Measurements from ENCODE around the gene COPB2.

The COPB2 gene

DNA sequence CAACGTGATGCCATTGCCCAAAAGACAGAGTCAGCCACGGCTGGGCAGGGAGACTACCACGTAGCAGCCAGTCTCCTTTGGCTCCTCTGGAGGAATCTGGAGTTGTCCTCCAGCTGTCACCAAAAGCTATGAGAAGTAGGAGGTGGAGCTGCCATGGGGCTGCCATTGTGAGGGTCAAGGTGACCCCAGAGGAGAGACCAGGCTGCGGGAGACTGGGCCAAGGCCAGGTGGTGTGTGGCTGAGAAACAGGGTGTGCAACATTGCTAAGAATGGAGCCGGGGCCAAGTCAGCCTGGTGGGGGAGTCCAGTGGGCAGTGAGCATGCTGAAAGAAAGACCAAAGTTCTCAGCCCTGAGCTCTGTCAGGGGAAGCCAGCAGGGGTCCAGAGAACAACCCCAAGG lies 75.5 kb downstream of the COPB2 start:
- Histone ChIP-seq H2AFZ (ENCODE audit: low read length) (no peak overlapping the region), H2BK120ac (ENCODE audit: low read depth, low read length) (no peak overlapping the region), H2AK5ac (ENCODE audit: low read depth, low read length) (no peak overlapping the region), H3K4me1 (ENCODE audit: control insufficient read depth in 2 of 2, insufficient read depth in 1 of 2, low read depth in 1 of 2, low read length in 2 of 2) (peaks cover 5 to 8% of the 10 kb centered on the region in 2 donors), H3K36me3 (replicated peaks in 1 of 2; ENCODE audit: control insufficient read depth in 2 of 2, insufficient read depth in 2 of 2, low read length in 2 of 2) (no peaks in the 10 kb centered on the region), H3K9ac (ENCODE audit: low read depth, low read length, poor library complexity) (no peak overlapping the region), H2BK5ac (ENCODE audit: low read length) (no peak overlapping the region), H3K14ac (ENCODE audit: low read length) (no peak overlapping the region), H3K4me2 (ENCODE audit: insufficient read depth, low read length, poor library complexity, severe bottlenecking) (no peak overlapping the region), H3K4me3 (ENCODE audit: low read length in 2 of 2) (no peak overlapping the region), H2BK12ac (ENCODE audit: low read length) (no peak overlapping the region), H4K91ac (ENCODE audit: low read depth, low read length, poor library complexity) (no peak overlapping the region), H2BK15ac (ENCODE audit: low read length) (no peak overlapping the region), H3K27ac (replicated peaks; ENCODE audit: low read length) (no peak overlapping the region), H3K9me3 (replicated peaks in 1 of 2; ENCODE audit: control insufficient read depth in 2 of 2, insufficient read depth in 1 of 2, low read depth in 1 of 2, low read length in 2 of 2) (no peaks in the 10 kb centered on the region), H3K79me1 (ENCODE audit: low read depth, low read length) (no peaks in the 10 kb centered on the region), H3K23ac (ENCODE audit: low read depth, low read length, poor library complexity) (no peak overlapping the region), H3K4ac (ENCODE audit: low read length) (no peak overlapping the region), H4K8ac (ENCODE audit: low read depth, low read length) (no peak overlapping the region), H3K27me3 (ENCODE audit: control insufficient read depth in 3 of 3, insufficient read depth in 3 of 3, low read depth in 1 of 3, low read length in 3 of 3) (no peaks in the 10 kb centered on the region), H3K18ac (ENCODE audit: low read length) (no peak overlapping the region)
- no CpG with 5 or more reads among the region's 5 CpGs for WGBS, 2 donors (ENCODE audit: extremely low coverage in 2 of 2, insufficient read length in 2 of 2, insufficient replicate concordance in 1 of 2)
- no peak for DNase-seq (ENCODE audit: low spot score)

DNA sequence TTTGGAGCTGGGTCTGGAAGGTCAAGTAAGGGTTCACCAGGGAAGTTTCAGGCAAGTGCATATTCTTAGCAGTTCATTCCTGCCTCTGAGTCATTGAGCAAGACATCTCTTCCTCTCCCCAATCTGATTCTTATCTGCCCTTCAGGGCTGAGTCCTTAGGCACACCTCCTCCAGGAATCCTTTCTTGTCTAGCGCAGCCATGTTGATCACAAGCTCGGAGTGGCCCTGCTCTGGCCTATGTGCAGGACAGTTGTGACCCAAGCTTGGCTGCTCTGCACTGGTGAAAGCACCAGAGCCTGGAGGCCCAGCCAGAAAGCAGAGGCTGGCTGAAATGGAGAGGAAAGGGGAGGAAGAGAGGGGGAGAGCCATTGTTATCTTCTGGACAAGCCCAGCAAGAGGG lies 76.5 kb downstream of the COPB2 start:
- H3K18ac ChIP-seq (ENCODE audit: low read length), result no peak overlapping the region
- H4K91ac ChIP-seq (ENCODE audit: low read depth, low read length, poor library complexity), result no peak overlapping the region
- no peak overlapping the region for H2BK5ac ChIP-seq (ENCODE audit: low read length)
- H3K23ac ChIP-seq (ENCODE audit: low read depth, low read length, poor library complexity), result no peak overlapping the region
- no peak overlapping the region for H3K14ac ChIP-seq (ENCODE audit: low read length)
- no peaks in the 10 kb centered on the region for H3K9me3 ChIP-seq (replicated peaks in 1 of 2; ENCODE audit: control insufficient read depth in 2 of 2, insufficient read depth in 1 of 2, low read depth in 1 of 2, low read length in 2 of 2)
- no peak overlapping the region for H2BK120ac ChIP-seq (ENCODE audit: low read depth, low read length)
- H3K4ac ChIP-seq (ENCODE audit: low read length), result no peak overlapping the region
- no peak overlapping the region for H3K9ac ChIP-seq (ENCODE audit: low read depth, low read length, poor library complexity)
- H3K4me1 ChIP-seq (ENCODE audit: control insufficient read depth in 2 of 2, insufficient read depth in 1 of 2, low read depth in 1 of 2, low read length in 2 of 2), result peaks cover 8% of the 10 kb centered on the region in 2 donors
- no peaks in the 10 kb centered on the region for H3K79me1 ChIP-seq (ENCODE audit: low read depth, low read length)
- H3K27me3 ChIP-seq (ENCODE audit: control insufficient read depth in 3 of 3, insufficient read depth in 3 of 3, low read depth in 1 of 3, low read length in 3 of 3), result no peaks in the 10 kb centered on the region
- no peak overlapping the region for H2AK5ac ChIP-seq (ENCODE audit: low read depth, low read length)
- no peak overlapping the region for H2BK12ac ChIP-seq (ENCODE audit: low read length)
- H2AFZ ChIP-seq (ENCODE audit: low read length), result no peak overlapping the region
- no peak overlapping the region for H3K4me3 ChIP-seq (ENCODE audit: low read length in 2 of 2)
- no CpG with 5 or more reads among the region's 2 CpGs for WGBS, 2 donors (ENCODE audit: extremely low coverage in 2 of 2, insufficient read length in 2 of 2, insufficient replicate concordance in 1 of 2)
- no peak overlapping the region for H3K27ac ChIP-seq (replicated peaks; ENCODE audit: low read length)
- no peak for DNase-seq (ENCODE audit: low spot score)
- no peaks in the 10 kb centered on the region for H3K36me3 ChIP-seq (replicated peaks in 1 of 2; ENCODE audit: control insufficient read depth in 2 of 2, insufficient read depth in 2 of 2, low read length in 2 of 2)
- H2BK15ac ChIP-seq (ENCODE audit: low read length), result no peak overlapping the region
- H4K8ac ChIP-seq (ENCODE audit: low read depth, low read length), result no peak overlapping the region
- no peak overlapping the region for H3K4me2 ChIP-seq (ENCODE audit: insufficient read depth, low read length, poor library complexity, severe bottlenecking)

DNA sequence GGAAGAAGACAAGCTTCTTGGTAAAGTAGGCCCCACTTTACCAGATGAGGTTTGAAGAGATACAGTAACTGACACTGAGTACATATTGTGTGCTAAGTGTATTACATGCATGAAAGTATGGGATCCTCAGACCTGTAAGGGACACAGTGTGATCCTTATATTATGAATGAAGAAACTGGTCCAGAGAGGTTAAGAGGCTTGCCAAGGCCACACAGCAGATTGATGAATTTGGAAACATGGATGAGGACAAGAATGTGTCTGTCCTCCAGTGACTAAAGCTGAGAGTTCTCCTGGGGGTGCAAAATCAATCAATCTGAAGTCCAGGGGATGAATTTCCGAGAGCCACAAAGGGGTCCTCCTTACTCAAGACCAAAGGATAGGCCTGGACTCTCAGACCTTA lies 77.0 kb downstream of the COPB2 start:
- H3K27ac ChIP-seq (replicated peaks; ENCODE audit: low read length), result no peak overlapping the region
- no peak overlapping the region for H2BK5ac ChIP-seq (ENCODE audit: low read length)
- H2BK15ac ChIP-seq (ENCODE audit: low read length), result no peak overlapping the region
- H4K91ac ChIP-seq (ENCODE audit: low read depth, low read length, poor library complexity), result no peak overlapping the region
- H3K4me2 ChIP-seq (ENCODE audit: insufficient read depth, low read length, poor library complexity, severe bottlenecking), result no peak overlapping the region
- no peak for DNase-seq (ENCODE audit: low spot score)
- H3K4me1 ChIP-seq (ENCODE audit: control insufficient read depth in 2 of 2, insufficient read depth in 1 of 2, low read depth in 1 of 2, low read length in 2 of 2), result peaks cover 8 to 11% of the 10 kb centered on the region in 2 donors
- no peaks in the 10 kb centered on the region for H3K79me1 ChIP-seq (ENCODE audit: low read depth, low read length)
- H3K18ac ChIP-seq (ENCODE audit: low read length), result no peak overlapping the region
- H2AFZ ChIP-seq (ENCODE audit: low read length), result no peak overlapping the region
- no peak overlapping the region for H3K4me3 ChIP-seq (ENCODE audit: low read length in 2 of 2)
- H2AK5ac ChIP-seq (ENCODE audit: low read depth, low read length), result no peak overlapping the region
- H3K4ac ChIP-seq (ENCODE audit: low read length), result no peak overlapping the region
- no peaks in the 10 kb centered on the region for H3K36me3 ChIP-seq (replicated peaks in 1 of 2; ENCODE audit: control insufficient read depth in 2 of 2, insufficient read depth in 2 of 2, low read length in 2 of 2)
- H3K9me3 ChIP-seq (replicated peaks in 1 of 2; ENCODE audit: control insufficient read depth in 2 of 2, insufficient read depth in 1 of 2, low read depth in 1 of 2, low read length in 2 of 2), result no peaks in the 10 kb centered on the region
- no CpG with 5 or more reads among the region's 1 CpG for WGBS, 2 donors (ENCODE audit: extremely low coverage in 2 of 2, insufficient read length in 2 of 2, insufficient replicate concordance in 1 of 2)
- no peak overlapping the region for H2BK120ac ChIP-seq (ENCODE audit: low read depth, low read length)
- H2BK12ac ChIP-seq (ENCODE audit: low read length), result no peak overlapping the region
- H3K9ac ChIP-seq (ENCODE audit: low read depth, low read length, poor library complexity), result no peak overlapping the region
- no peak overlapping the region for H3K23ac ChIP-seq (ENCODE audit: low read depth, low read length, poor library complexity)
- H4K8ac ChIP-seq (ENCODE audit: low read depth, low read length), result no peak overlapping the region
- H3K27me3 ChIP-seq (ENCODE audit: control insufficient read depth in 3 of 3, insufficient read depth in 3 of 3, low read depth in 1 of 3, low read length in 3 of 3), result no peaks in the 10 kb centered on the region
- no peak overlapping the region for H3K14ac ChIP-seq (ENCODE audit: low read length)

DNA sequence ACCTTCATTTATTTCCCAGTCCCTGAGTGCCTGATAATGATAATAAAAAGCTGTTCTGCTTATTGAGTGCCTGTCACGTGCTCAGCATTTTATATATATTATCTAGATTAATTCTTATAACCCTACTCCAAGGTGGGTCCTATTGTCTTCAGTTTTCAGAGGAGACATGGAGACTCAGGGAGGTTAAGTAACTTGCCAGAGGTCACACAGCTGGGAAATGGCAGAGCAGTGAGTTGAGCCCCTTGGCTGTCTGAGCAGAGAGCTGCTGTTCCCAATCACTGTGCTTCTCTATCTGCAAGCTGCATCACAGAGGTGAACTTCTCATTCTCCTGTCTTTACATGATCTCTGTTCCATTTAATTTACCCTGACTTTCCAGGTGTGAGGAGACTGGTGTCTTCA lies 77.9 kb downstream of the COPB2 start:
- Histone ChIP-seq H3K27me3 (ENCODE audit: control insufficient read depth in 3 of 3, insufficient read depth in 3 of 3, low read depth in 1 of 3, low read length in 3 of 3) (no peaks in the 10 kb centered on the region), H2AK5ac (ENCODE audit: low read depth, low read length) (no peak overlapping the region), H3K14ac (ENCODE audit: low read length) (no peak overlapping the region), H3K4me3 (ENCODE audit: low read length in 2 of 2) (no peak overlapping the region), H4K91ac (ENCODE audit: low read depth, low read length, poor library complexity) (no peak overlapping the region), H3K4me2 (ENCODE audit: insufficient read depth, low read length, poor library complexity, severe bottlenecking) (no peak overlapping the region), H2BK5ac (ENCODE audit: low read length) (no peak overlapping the region), H2BK12ac (ENCODE audit: low read length) (no peak overlapping the region), H3K23ac (ENCODE audit: low read depth, low read length, poor library complexity) (no peak overlapping the region), H4K8ac (ENCODE audit: low read depth, low read length) (no peak overlapping the region), H2BK15ac (ENCODE audit: low read length) (no peak overlapping the region), H3K4me1 (ENCODE audit: control insufficient read depth in 2 of 2, insufficient read depth in 1 of 2, low read depth in 1 of 2, low read length in 2 of 2) (peaks cover 8 to 11% of the 10 kb centered on the region in 2 donors), H3K9ac (ENCODE audit: low read depth, low read length, poor library complexity) (no peak overlapping the region), H2AFZ (ENCODE audit: low read length) (no peak overlapping the region), H3K36me3 (replicated peaks in 1 of 2; ENCODE audit: control insufficient read depth in 2 of 2, insufficient read depth in 2 of 2, low read length in 2 of 2) (no peaks in the 10 kb centered on the region), H3K18ac (ENCODE audit: low read length) (no peak overlapping the region), H3K4ac (ENCODE audit: low read length) (no peak overlapping the region), H2BK120ac (ENCODE audit: low read depth, low read length) (no peak overlapping the region), H3K9me3 (replicated peaks in 1 of 2; ENCODE audit: control insufficient read depth in 2 of 2, insufficient read depth in 1 of 2, low read depth in 1 of 2, low read length in 2 of 2) (no peaks in the 10 kb centered on the region), H3K27ac (replicated peaks; ENCODE audit: low read length) (no peak overlapping the region), H3K79me1 (ENCODE audit: low read depth, low read length) (no peaks in the 10 kb centered on the region)
- no peak for DNase-seq (ENCODE audit: low spot score)
- WGBS, 2 donors (ENCODE audit: extremely low coverage in 2 of 2, insufficient read length in 2 of 2, insufficient replicate concordance in 1 of 2), result no CpG with 5 or more reads among the region's 1 CpG

All from neuronal stem cell (in vitro differentiated cells).